DMS 273 (cell line): ENCODE results near the gene BBOX1.
A peak's percentile ranks its signal among the peaks of the same experiment; 100 is the strongest.
"Not testable (repeated sequence)": the region's sequence is repeated elsewhere in the genome, so short reads cannot be mapped to it uniquely, and the experiment has no call there.

Experiments
- DNase-seq: peaks from one replicate; lab custom pipeline; 2025; ENCODE audit not compliant: unreplicated experiment; lab: John Stamatoyannopoulos, UW

Gene BBOX1

DNA sequence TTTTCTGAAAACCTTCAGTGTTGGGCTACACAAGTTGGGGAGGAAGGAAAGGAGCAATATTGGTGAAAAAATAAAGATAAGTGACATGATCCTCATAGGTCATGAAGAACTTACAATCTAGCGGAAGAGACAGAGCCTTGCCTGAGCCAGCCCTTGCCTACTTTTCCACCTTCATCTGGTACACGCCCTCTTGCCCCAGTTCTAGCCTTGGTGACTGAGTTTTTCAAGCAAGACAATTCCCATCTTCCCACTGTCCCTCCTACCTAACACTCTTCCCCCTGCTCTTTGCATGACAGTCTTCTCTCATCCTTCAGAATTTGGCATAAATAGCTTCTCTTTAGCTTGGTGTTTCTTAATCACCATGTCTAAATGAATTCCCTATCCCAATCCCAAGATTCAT lies 42.6 kb downstream of the BBOX1 start:
- no peak for DNase-seq

DNA sequence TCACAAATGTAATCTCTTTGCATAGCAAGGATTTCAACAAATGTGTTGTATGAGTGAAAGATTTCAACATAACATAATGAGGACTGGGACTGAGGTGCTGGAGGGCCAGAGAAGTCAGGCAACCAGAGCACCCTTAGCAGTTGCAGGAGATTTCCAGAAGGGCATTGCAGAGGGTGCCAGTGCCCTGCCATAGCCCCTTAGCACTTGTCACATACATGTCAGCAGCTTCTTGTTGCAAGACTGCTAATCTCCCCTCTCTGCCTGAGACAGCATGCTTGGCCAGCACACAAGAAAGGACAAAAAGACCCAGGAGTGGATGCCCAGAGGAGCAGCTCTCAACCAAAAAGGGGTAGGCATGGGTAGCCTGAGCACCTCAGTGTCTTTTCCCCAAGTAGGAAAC lies 43.2 kb downstream of the BBOX1 start:
- no peak for DNase-seq

DNA sequence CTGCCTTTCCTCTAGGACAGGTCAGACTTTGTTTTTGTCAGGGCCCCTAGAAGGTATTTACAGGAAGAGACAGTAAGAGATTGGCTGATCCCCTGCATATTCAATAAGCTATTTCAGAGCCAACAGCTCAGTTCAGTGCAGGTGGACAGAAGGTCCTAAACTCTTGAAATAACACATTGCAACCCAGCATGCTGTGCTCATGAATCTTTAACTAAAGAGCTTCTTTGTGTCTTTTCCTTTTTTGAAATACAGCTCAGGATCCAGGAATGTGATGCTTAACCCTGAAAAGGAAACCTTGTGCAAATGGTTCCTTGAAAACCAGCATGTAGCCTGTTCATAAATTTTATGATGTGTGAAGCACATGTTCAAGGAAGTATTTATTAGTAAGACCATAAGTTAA lies 43.9 kb downstream of the BBOX1 start:
- DNase-seq, result no peak

DNA sequence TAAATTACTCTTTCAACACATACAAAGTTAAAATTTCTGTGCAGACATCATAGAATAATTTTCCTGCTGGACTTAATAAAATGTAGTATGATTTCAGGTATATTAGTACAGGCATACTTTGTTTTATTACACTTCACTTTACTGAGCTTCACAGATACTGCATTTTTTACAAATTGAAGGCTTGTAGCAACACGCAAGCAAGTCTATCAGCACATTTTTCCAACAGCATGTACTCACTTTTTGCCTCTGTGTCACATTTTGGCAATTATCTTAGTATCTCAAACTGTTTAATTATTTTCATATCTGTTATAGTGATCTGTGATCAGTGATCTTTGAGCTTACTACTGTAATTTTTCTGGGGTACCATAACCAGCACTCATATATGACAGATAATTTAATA lies 44.5 kb downstream of the BBOX1 start:
- DNase-seq, result no peak

DNA sequence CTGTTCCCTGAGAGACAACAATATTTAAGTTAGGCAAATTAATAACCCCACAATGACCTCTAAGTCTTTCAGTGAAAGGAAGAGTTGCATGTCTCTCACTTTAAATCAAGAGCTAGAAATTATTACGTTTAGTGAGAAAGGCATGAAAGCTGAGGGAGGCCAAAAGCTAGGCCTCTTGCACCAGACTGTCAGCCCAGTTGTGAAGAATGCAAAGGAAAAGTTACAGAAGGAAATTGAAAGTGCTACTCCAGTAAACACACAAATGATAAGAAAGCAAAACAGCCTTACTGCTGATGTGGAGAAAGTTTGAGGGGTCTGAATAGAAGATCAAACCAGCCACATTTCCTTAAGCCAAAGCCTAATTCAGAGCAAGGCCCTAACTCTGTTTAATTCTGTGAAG lies 45.0 kb downstream of the BBOX1 start:
- DNase-seq, result no peak

DNA sequence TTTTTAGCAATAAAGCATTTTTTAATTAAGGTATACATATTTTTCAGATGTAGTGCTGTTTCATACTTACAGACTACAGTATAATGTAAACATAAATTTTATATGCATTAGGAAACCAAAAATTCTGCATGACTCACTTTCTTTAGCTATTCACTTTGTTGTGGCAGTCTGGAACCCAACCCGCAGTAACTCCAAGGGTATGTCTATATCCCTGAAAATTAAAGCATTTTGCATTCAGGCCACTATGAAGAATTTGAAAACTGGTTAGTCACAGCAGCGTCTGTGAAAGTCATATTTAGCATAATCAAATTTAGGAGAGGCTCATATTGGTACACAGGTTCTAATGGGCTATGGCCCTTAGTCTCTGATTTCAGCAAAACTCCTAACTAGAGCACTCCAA lies 46.8 kb downstream of the BBOX1 start:
- no peak for DNase-seq

DNA sequence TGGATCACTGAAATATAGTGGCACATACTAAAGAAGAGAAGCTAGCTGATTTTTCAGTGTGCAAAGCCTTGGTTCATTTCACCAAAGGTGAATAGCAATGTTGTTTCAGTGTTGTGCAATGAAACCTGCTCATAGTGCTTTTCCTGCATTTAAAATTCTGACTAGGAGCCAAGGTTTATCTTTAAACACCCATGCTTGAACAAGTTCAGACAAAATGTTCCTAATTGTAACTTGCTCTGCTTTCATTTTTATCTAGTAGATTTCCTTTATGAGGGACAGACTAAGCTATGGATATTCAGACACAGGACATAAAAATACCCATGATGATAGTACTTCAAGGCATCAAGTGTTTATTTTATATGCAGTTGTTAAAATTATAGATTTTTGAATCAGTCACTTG lies 47.7 kb downstream of the BBOX1 start:
- peak; percentile 52 for DNase-seq

DNA sequence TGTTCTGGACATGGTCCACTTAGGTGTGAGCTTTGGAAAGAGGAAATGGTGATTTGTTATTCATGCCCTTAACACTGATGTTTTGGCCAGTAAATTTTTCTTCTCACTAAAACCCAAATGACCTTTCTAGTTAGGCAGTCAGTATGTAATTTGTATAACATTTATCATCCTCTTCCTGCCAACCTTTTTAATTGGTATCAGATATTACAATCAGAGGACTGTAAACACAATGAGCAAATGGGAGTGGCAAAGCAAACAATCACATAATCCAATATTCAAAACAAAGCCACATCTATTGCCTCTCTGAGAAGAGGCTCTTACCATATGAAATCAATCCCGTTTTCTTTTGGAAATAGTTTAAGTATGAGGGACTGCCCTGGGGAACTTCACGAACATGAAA lies 49.1 kb downstream of the BBOX1 start:
- DNase-seq, result no peak

DNA sequence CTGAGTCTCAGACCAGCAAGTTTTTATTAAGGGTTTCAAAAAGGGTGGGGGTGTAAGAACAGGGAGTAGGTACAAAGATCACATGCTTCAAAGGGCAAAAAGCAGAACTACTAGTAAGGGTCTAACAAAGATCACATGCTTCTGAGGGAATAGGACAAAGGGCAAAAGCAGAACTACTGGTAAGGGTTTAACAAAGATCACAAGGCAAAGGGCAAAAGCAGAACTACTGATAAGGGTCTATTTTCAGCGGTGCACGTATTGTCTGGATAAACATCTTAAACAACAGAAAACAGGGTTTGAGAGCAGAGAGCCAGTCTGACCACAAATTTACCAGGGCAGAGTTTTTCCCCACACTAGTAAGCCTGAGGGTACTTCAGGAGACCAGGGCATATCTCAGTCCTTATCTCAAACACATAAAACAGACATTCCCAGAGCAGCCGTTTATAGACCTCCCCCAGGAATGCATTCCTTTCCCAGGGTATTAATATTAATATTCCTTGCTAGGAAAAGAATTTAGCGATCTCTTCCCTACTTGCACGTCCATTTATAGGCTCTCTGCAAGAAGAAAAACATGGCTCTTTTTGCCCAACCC lies 49.8 kb downstream of the BBOX1 start:
- not testable (repeated sequence) for DNase-seq

DNA sequence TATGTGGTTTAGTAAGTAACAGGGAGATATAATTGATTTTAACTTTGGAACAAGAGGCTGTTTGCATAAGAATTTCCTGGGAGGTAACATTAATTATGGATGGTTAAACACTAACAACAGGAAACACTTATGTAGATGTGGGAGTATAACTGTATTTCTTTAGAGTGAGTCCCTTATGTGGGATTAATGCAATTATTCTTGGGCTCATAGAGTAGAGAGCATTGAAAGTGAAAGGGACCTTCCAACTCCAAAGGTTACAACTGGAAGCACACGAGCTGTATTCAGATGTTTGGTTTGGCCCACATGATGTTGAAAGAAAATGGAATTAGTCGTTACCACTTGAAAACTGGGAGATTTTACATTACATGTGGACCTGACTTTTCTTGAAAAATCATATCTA lies 53.5 kb downstream of the BBOX1 start:
- no peak for DNase-seq

DNA sequence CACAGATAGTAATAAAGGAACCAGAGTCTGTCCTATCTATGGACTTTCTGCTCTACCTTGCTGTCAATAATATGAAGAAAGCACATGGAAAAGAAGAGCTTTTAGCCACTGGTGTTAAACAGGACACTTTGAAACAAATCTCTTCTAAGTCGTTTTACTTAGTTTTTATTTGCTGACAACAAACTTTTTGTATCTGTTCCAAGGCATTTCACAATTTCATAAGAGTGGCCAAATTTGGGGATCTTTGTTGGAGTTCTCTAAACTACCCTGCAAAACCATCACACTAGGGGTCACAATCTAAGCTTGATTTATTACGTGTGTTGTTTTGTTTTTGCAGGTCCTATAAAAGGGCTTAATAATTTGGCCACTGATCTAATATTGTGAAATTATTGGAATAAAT lies 54.4 kb downstream of the BBOX1 start:
- no peak for DNase-seq

DNA sequence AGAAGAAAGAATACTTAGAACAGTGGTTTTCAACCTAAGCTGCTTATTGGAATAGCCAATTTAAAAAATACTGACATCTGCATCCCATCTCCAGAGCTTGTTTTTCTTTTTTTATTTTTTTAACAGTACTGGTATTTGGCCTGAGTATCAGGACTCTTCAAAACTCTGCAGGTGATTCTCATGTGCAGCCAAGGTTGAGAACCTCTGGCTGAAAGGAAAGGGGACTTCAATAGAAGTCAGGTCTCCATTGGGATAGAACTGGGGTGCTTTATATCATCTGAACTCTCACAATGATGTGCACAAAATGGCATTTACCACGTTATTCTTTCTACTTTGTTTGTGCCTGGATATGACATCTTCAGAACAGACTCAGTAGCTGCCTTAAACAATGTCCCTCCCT lies 55.3 kb downstream of the BBOX1 start:
- no peak for DNase-seq

DNA sequence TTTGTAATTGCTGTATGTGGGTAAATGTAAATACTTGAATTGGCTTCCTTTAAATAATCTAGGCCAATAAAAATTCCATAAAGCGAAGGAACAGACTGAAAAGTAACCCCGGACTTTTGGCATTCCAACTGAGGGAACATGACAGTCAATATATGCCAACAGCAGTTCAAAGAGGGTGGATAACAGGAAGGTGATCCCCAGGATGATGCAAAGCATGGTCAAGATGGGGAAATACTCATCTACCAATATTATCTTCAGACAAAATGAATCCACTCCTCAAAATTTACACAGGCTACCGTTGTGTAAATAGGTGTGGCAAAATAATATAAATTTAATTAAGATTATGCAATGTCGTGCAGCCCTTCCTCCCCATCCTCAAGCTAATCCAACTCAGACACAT lies 56.9 kb downstream of the BBOX1 start:
- DNase-seq, result no peak

DNA sequence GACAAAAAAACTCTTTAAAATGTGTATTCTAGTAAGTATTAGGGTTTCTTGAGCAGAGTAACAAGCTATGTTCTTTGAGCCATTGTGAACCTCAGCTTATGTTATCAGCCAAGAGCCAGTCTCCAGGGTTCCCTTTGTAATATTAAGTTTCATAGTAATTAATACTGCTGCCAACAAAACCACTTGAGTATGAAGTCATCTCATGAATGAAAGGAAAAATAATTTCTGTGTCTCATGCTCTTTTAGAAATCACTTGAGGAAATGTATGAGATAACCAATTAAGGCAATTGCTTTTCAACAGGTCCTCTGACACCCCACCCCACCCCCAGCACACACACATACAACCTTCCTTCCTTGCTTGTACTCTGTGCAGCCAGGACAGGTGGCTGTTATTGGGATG lies 59.9 kb downstream of the BBOX1 start:
- DNase-seq, result peak; percentile 64

DNA sequence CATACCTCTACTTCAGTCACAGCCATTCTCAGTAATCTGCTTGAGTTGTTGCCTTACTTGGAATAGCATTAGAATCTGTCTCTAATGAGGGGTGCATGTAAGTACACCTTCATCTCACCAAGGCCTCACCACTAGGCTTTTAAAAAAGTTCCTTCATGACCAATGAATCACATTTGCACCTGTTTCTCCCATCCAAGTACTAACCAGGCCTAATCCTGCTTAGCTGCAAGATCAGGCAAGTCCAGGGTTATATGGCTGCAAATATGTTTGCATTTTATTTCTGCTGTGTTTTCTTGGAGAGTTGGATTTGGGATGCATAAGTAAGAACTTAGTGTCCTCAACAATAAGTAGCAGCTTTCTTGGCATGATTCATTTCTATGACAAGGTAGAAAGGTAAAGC lies 66.9 kb downstream of the BBOX1 start:
- no peak for DNase-seq

DNA sequence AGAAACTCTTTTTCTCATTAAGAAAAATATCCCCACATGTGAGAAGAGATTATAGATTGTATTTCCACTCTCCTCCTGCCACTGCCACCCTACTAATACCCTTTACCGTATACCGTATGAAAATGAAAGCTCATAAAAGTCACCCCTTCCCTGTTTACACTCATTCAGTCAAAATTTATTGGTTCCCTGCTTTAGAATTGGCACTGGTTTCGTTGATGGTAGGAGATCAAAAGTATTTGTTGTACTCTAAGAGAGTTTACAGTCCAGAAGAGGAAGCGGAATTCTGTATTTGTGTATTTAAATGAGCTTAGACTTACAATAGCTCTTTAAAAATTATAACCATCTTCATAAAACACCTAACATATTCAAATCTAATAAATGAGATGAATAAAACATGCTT lies 68.2 kb downstream of the BBOX1 start:
- no peak for DNase-seq

DNA sequence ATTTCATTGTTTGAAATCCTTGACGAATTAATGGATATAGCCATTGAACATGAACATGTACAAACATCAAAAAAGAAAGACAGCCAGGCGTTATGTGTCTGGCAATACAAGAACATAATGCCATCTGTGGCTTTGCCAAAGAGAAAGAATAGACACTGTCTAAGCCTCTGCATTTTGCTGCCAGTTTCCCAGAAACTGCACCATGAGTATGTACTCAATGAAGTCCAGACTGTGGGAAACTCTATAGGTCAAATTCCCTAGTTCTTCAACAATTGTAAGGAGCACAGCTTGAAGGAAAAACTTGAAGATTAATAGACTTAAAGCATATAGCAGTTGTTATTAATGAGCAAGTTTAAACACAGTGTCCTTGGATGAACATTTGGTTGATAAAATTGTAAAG lies 71.3 kb downstream of the BBOX1 start:
- no peak for DNase-seq

DNA sequence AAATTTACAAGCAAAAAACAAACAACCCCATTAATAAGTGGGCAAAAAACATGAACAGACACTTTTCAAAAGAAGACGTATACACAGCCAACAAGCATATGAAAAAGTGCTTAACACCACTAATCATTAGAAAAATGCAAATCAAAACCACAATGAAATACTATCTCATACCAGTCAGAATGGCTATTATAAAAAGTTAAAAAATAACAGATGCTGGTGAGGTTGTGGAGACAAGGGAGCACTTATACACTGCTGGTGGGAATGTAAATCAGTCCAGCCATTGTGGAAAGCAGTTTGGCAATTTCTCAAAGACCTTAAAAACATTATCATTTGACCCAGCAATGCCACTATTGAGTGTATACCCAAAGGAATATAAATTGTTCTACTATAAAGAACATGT lies 72.3 kb downstream of the BBOX1 start:
- no peak for DNase-seq

DNA sequence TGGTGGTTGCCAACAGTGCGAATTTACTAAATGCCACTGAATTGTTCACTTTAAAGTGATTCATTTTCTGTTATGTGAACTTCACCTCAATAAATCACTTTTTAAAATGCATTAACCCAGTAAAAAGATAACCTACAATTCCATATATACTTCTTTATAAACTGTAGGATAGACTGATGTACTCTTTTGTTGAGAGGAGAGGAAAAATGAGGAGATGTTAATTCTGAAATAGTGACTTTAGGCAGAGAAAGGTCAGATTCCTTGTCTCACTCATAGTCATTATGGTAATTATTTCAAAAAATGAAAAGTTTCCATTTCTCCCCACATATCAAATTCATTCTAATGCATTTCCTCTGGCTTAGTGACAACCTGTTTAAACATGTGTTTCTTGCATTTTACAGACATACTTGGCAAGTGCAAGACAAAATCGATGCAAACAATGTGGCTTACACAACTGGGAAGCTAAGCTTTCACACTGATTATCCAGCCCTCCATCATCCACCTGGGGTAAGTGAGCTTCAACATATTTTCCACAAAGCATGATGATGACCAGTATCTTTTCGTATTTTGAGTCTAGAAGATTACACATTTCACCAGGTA lies 74.5 kb downstream of the BBOX1 start:
- no peak for DNase-seq

DNA sequence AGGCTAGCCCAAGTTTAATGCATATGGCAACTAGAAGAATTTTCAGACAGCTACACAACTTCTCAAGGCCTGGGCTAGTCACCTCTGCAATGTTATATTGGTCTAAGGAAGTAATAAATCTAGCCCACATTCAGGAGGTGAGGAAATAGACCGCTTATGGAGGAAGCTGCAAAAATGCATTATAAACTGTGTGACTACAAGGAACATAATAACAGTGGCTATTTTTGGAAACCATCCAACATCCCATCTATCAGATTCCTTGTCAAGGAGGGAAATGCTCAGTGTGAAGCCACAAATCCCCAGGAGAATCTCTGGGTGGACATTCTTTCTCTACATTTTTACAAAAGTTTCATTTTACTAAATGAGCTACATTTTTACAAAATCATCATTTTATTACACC lies 76.1 kb downstream of the BBOX1 start:
- peak; percentile 7 for DNase-seq

DNA sequence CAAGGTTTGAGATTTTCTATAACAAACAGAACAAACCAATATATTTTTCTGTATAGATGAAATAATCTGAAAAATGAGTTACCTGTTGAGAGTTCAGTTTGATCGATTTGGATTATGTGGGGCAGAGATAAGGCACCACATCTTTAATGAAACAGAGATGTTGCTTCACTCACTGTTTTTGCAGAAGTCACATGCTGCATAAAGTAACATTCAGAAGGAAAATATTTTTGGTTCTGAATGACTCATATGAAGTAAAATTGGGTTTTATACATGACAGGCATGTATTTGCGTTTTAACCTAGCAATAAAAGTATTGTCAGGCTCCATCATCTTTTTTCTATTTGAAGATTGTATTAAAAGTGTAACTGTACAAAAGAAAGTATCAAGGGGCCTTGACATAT lies 77.8 kb downstream of the BBOX1 start:
- DNase-seq, result no peak

DNA sequence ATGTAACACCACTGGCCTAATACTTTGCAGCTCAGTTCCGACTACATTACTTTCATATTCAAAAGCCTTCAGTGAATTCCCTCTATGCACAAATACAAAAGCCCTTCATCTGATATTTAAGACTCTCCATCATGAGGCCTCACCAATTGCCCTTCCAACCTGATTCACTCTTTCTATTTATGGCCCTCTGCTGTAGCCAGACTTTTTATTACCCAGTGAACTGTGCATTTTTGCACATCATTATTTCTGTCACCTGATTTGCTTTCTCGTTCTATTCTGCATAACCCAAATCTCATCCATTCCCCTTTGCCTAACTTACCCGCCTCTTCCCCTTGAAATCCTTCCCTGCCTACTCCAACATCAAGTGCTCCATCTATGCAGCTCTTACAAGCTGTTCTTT lies 78.3 kb downstream of the BBOX1 start:
- no peak for DNase-seq

DNA sequence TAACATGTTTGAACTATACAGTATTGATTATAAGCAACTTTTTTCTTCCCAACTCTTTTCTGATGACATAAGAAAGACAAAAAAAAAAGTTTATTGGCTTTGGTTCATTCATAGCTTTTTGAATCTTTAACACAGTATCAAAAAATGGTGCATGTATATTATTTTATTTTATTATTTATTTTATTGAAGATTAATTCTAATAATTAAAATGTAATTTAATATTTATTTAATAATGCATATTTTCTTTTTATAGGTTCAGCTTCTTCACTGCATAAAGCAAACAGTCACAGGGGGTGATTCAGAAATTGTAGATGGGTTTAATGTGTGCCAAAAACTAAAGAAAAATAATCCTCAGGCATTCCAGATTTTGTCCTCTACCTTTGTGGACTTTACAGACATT lies 78.8 kb downstream of the BBOX1 start:
- DNase-seq, result no peak
